ENCODE data around the gene HIF1AN. TPM values are rescaled to one million over a fixed set of nuclear protein-coding genes. Genes with fewer than 3 reads are reported as not detected.

Gene HIF1AN
- total RNA-seq, 1 donor from 2014 or later: 59.9 TPM

GRCh38 chr10:100524638-100525037 is 11.1 kb upstream of the HIF1AN start:
- POLR2A ChIA-PET: no interaction called here
- CTCF ChIA-PET: no interaction called here
- Mint-ChIP-seq H3K27me3 (no peaks in the 10 kb centered on the region), H3K36me3 (ENCODE audit: low read depth) (peaks cover 58% of the 10 kb centered on the region), H3K9me3 (no peaks in the 10 kb centered on the region), H3K4me1 (peaks cover 18% of the 10 kb centered on the region), H3K4me3 (no peak overlapping the region), H3K27ac (no peak overlapping the region)
- no peak for DNase-seq
- no peak for ATAC-seq (ENCODE audit: low read depth)
- intact Hi-C loops (cut with micrococcal nuclease): no loop called here
- TF ChIP-seq CTCF (IDR thresholded peaks at IDR 0.05): no peak

- Mint-ChIP-seq H3K27me3 (no peaks in the 10 kb centered on the region), H3K4me3 (peak overlapping the region; percentile 100), H3K9me3 (no peaks in the 10 kb centered on the region), H3K4me1 (peaks cover 26% of the 10 kb centered on the region), H3K36me3 (ENCODE audit: low read depth) (peaks cover 47% of the 10 kb centered on the region), H3K27ac (peak overlapping the region; percentile 69)
- ChIA-PET CTCF (interaction anchor here (3.1 kb wide), 1 partner anchor 10 kb away, joined by 14 read pairs; no protein-coding TSS in a partner anchor), POLR2A (interaction anchor here (0.6 to 2.5 kb wide), 2 partner anchors 7 to 175 kb away, joined by 4 to 12 read pairs; partner anchors contain the start of gene HIF1AN)
- no peak for TF ChIP-seq CTCF (IDR thresholded peaks at IDR 0.05)
- intact Hi-C loops (cut with micrococcal nuclease): no loop called here
- DNase-seq (no peak), ATAC-seq (ENCODE audit: low read depth) (peak; percentile 29)
Measured at GRCh38 chr10:100528123-100528886, 7.4 kb upstream of the HIF1AN start.

- intact Hi-C loops (cut with micrococcal nuclease): loop anchor here (1.0 kb wide), 1 partner anchor 202 kb away; no protein-coding TSS in a partner anchor
- peak overlapping the region; percentile 100 for H3K4me3 Mint-ChIP-seq
- no peaks in the 10 kb centered on the region for H3K9me3 Mint-ChIP-seq
- no peak for TF ChIP-seq CTCF (IDR thresholded peaks at IDR 0.05)
- peak overlapping the region; percentile 96 for H3K27ac Mint-ChIP-seq
- ChIA-PET CTCF (interaction anchor here (3.1 kb wide), 1 partner anchor 11 kb away, joined by 14 read pairs; no protein-coding TSS in a partner anchor), POLR2A (interaction anchor here (0.6 kb wide), 1 partner anchor 175 kb away, joined by 4 read pairs; no protein-coding TSS in a partner anchor)
- DNase-seq: no peak
- H3K4me1 Mint-ChIP-seq: peaks cover 26% of the 10 kb centered on the region
- H3K27me3 Mint-ChIP-seq: no peaks in the 10 kb centered on the region
- ATAC-seq (ENCODE audit: low read depth): no peak
- peaks cover 40% of the 10 kb centered on the region for H3K36me3 Mint-ChIP-seq (ENCODE audit: low read depth)
Measured at GRCh38 chr10:100528921-100529474, 6.7 kb upstream of the HIF1AN start.

- ATAC-seq (ENCODE audit: low read depth): peak; percentile 85
- peak within 1 kb of the TSS; percentile 96 for H3K27ac Mint-ChIP-seq
- CTCF ChIA-PET: interaction anchor here (1.0 to 3.1 kb wide), 4 partner anchors 9 to 296 kb away, joined by 3 to 14 read pairs (median 4); no protein-coding TSS in a partner anchor
- intact Hi-C loops (cut with micrococcal nuclease): loop anchor here (1.0 to 10.0 kb wide), 2 partner anchors 202 to 1975 kb away; partner anchors contain the start of genes ACTR1A and SUFU
- peaks cover 33% of the 10 kb centered on the region for H3K36me3 Mint-ChIP-seq (ENCODE audit: low read depth)
- no peaks in the 10 kb centered on the region for H3K9me3 Mint-ChIP-seq
- no peaks in the 10 kb centered on the region for H3K27me3 Mint-ChIP-seq
- peak within 1 kb of the TSS; percentile 100 for H3K4me3 Mint-ChIP-seq
- DNase-seq: peak; percentile 77
- peaks cover 26% of the 10 kb centered on the region for H3K4me1 Mint-ChIP-seq
- no peak for TF ChIP-seq CTCF (IDR thresholded peaks at IDR 0.05)
- POLR2A ChIA-PET: no interaction called here
Measured at GRCh38 chr10:100529475-100530298, 6.1 kb upstream of the HIF1AN start, which contains the start of gene NDUFB8. Gene NDUFB8 (minus strand): TSS chr10:100529871. CDS start chr10:100529851, 20 bp downstream.

Measured in activated B cell treated with CpG ODN at 0.5 μM for 24 hours (primary cell).